Measurements from ENCODE around the gene SARDH. TPM values are rescaled to one million over a fixed set of nuclear protein-coding genes. Genes with fewer than 3 reads are reported as not detected.

SARDH gene
- total RNA-seq, 6 experiments from 2014 or later, result 67.3 to 183 (median 101) TPM

GRCh38 chr9:133780404-133780945 is 42.3 kb upstream of the SARDH start:
- H3K9me3 ChIP-seq, result no peaks in the 10 kb centered on the region
- 87% methylated on average over 8 of the region's 15 CpGs for WGBS (ENCODE audit: insufficient coverage, low coverage, low lambda C conversion rate, missing lambda C conversion rate)
- no peak for TF ChIP-seq CTCF (IDR thresholded peaks at IDR 0.05)
- TF ChIP-seq POLR2A (IDR thresholded peaks at IDR 0.05), result no peak
- intact Hi-C loops (cut with DNase I), result no loop called here
- H3K4me3 ChIP-seq, result no peak overlapping the region
- H3K36me3 ChIP-seq, result peaks cover 0 to 35% (median 5%) of the 10 kb centered on the region in 4 donors
- DNase-seq (peak in 1 of 3 donors; percentile 43), ATAC-seq (no peak)
- H3K27ac ChIP-seq, result no peak overlapping the region
- H3K4me1 ChIP-seq, result no peaks in the 10 kb centered on the region
- no peaks in the 10 kb centered on the region for H3K27me3 ChIP-seq

GRCh38 chr9:133779516-133780403 is 41.6 kb upstream of the SARDH start:
- H3K27me3 ChIP-seq, result no peaks in the 10 kb centered on the region
- 90% methylated on average over 9 of the region's 19 CpGs for WGBS (ENCODE audit: insufficient coverage, low coverage, low lambda C conversion rate, missing lambda C conversion rate)
- TF ChIP-seq CTCF (IDR thresholded peaks at IDR 0.05), result no peak
- no peak for TF ChIP-seq POLR2A (IDR thresholded peaks at IDR 0.05)
- H3K4me1 ChIP-seq, result no peaks in the 10 kb centered on the region
- ATAC-seq, result no peak
- peak in 2 of 3 donors; percentile 20 to 41 for DNase-seq
- H3K9me3 ChIP-seq, result no peaks in the 10 kb centered on the region
- no peak overlapping the region for H3K4me3 ChIP-seq
- intact Hi-C loops (cut with DNase I), result no loop called here
- H3K27ac ChIP-seq, result no peak overlapping the region
- H3K36me3 ChIP-seq, result peaks cover 0 to 34% (median 8%) of the 10 kb centered on the region in 4 donors

GRCh38 chr9:133779081-133779480 is 40.9 kb upstream of the SARDH start:
- ATAC-seq (no peak), DNase-seq (peak in 1 of 3 donors; percentile 28)
- H3K27ac ChIP-seq, result no peak overlapping the region
- no peaks in the 10 kb centered on the region for H3K27me3 ChIP-seq
- H3K36me3 ChIP-seq, result peaks cover 0 to 36% (median 13%) of the 10 kb centered on the region in 4 donors
- no peak overlapping the region for H3K4me3 ChIP-seq
- H3K4me1 ChIP-seq, result no peaks in the 10 kb centered on the region
- no peaks in the 10 kb centered on the region for H3K9me3 ChIP-seq
- TF ChIP-seq POLR2A (IDR thresholded peaks at IDR 0.05) (no peak), CTCF (IDR thresholded peaks at IDR 0.05) (no peak)
- intact Hi-C loops (cut with DNase I), result no loop called here
- WGBS (ENCODE audit: insufficient coverage, low coverage, low lambda C conversion rate, missing lambda C conversion rate), result 95% methylated on average over 4 of the region's 8 CpGs

GRCh38 chr9:133778336-133779013 is 40.3 kb upstream of the SARDH start:
- Histone ChIP-seq H3K4me3 (no peak overlapping the region), H3K36me3 (peaks cover 0 to 41% (median 18%) of the 10 kb centered on the region in 4 donors)
- no peak for ATAC-seq

More at GRCh38 chr9:133778336-133779013, 40.3 kb upstream of the SARDH start:
- H3K27me3 ChIP-seq, result no peaks in the 10 kb centered on the region
- no peaks in the 10 kb centered on the region for H3K9me3 ChIP-seq
- DNase-seq, result peak in 2 of 3 donors; percentile 12 to 51
- no peak for TF ChIP-seq POLR2A (IDR thresholded peaks at IDR 0.05)
- no peak for TF ChIP-seq CTCF (IDR thresholded peaks at IDR 0.05)
- no peaks in the 10 kb centered on the region for H3K4me1 ChIP-seq
- intact Hi-C loops (cut with DNase I), result no loop called here
- no peak overlapping the region for H3K27ac ChIP-seq
- WGBS (ENCODE audit: insufficient coverage, low coverage, low lambda C conversion rate, missing lambda C conversion rate), result 96% methylated on average over 5 of the region's 20 CpGs

Measured in right lobe of liver (tissue), 6 donors.